Measurements from ENCODE around the gene KRTAP10-1. TPM values are rescaled to one million over a fixed set of nuclear protein-coding genes. Genes with fewer than 3 reads are reported as not detected.

KRTAP10-1 gene
- total RNA-seq, 1 donor from 2014 or later = not detected

- Histone ChIP-seq H3K4me3 (no peak overlapping the region), H3K27ac (no peak overlapping the region), H3K9me3 (no peaks in the 10 kb centered on the region), H3K27me3 (no peaks in the 10 kb centered on the region), H3K36me3 (no peaks in the 10 kb centered on the region), H3K4me1 (no peaks in the 10 kb centered on the region)
- intact Hi-C loops (cut with DNase I) = no loop called here
- no peak for TF ChIP-seq CTCF (IDR thresholded peaks at IDR 0.05)
- no peak for DNase-seq (ENCODE audit: low spot score in 2 of 2)
Measured at GRCh38 chr21:44515359-44516165, 24.4 kb downstream of the KRTAP10-1 start.

GRCh38 chr21:44514746-44515358 lies 25.1 kb downstream of the KRTAP10-1 start:
- Histone ChIP-seq H3K27ac (no peak overlapping the region), H3K36me3 (no peaks in the 10 kb centered on the region), H3K4me3 (no peak overlapping the region), H3K4me1 (no peaks in the 10 kb centered on the region), H3K27me3 (no peaks in the 10 kb centered on the region), H3K9me3 (no peaks in the 10 kb centered on the region)
- no peak for DNase-seq (ENCODE audit: low spot score in 2 of 2)
- no peak for TF ChIP-seq CTCF (IDR thresholded peaks at IDR 0.05)
- intact Hi-C loops (cut with DNase I) = no loop called here

- no peaks in the 10 kb centered on the region for H3K27me3 ChIP-seq
- no peaks in the 10 kb centered on the region for H3K9me3 ChIP-seq
- no peaks in the 10 kb centered on the region for H3K36me3 ChIP-seq
- no peak overlapping the region for H3K4me3 ChIP-seq
- intact Hi-C loops (cut with DNase I) = no loop called here
- DNase-seq (ENCODE audit: low spot score in 2 of 2) = no peak
- H3K4me1 ChIP-seq = no peaks in the 10 kb centered on the region
- no peak for TF ChIP-seq CTCF (IDR thresholded peaks at IDR 0.05)
- H3K27ac ChIP-seq = no peak overlapping the region
Measured at GRCh38 chr21:44514218-44514520, 25.8 kb downstream of the KRTAP10-1 start.

GRCh38 chr21:44513389-44514217 lies 26.4 kb downstream of the KRTAP10-1 start:
- Histone ChIP-seq H3K4me3 (no peak overlapping the region), H3K27ac (no peak overlapping the region), H3K4me1 (no peaks in the 10 kb centered on the region), H3K9me3 (no peaks in the 10 kb centered on the region), H3K36me3 (no peaks in the 10 kb centered on the region), H3K27me3 (no peaks in the 10 kb centered on the region)
- no peak for DNase-seq (ENCODE audit: low spot score in 2 of 2)
- TF ChIP-seq CTCF (IDR thresholded peaks at IDR 0.05) = no peak
- intact Hi-C loops (cut with DNase I) = no loop called here

- no peak for DNase-seq (ENCODE audit: low spot score in 2 of 2)
- intact Hi-C loops (cut with DNase I) = no loop called here
- Histone ChIP-seq H3K4me3 (no peak overlapping the region), H3K27me3 (no peaks in the 10 kb centered on the region), H3K9me3 (no peaks in the 10 kb centered on the region), H3K36me3 (no peaks in the 10 kb centered on the region), H3K27ac (no peak overlapping the region), H3K4me1 (no peaks in the 10 kb centered on the region)
- no peak for TF ChIP-seq CTCF (IDR thresholded peaks at IDR 0.05)
Measured at GRCh38 chr21:44512496-44513388, 27.3 kb downstream of the KRTAP10-1 start.
